Peyer's patch (tissue), 4 donors: Measurements from ENCODE around the gene LCP1.

Experiments
- POLR2A ChIP-seq, 2 donors: fragments of 450-650 bp; IDR thresholded peaks; one replicate each; pipeline ENCODE4 v1.5.1; 2017; ENCODE audit warnings: antibody characterized with exemption in 2 of 2, mild to moderate bottlenecking in 2 of 2, moderate library complexity in 2 of 2
- TF ChIP-seq, protein P1 (sequence below), 6 experiments: fragments of 450-650 bp in 4 of 6; fragments of 200-600 bp in 2 of 6; sonication (generic) in 1 of 6; IDR thresholded peaks; one replicate each; pipeline ENCODE4 v1.5.1; 2017 to 2019; ENCODE audit warnings: antibody characterized with exemption in 6 of 6, mild to moderate bottlenecking in 3 of 6, moderate library complexity in 1 of 6

DNA sequence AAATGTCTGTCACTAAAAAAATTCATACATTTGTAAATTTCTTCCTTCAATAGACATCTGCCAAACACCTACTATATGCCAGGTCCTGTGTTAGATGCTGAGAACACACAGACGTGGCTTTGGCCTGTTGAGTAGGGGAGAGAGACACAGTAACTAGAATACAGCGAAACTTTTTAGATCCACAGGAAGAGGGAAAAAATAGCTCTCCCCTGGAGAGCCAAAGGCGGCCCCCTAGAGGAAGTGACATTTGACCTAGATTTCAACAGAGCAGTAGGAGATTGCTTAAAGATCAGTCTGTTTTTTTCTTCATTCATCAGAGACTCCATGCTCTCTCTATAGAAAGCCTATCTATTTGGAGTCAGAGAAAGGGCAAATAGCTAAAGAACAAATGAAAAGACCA, 11.3 kb downstream of the LCP1 start:
- TF ChIP-seq, protein P1, sequence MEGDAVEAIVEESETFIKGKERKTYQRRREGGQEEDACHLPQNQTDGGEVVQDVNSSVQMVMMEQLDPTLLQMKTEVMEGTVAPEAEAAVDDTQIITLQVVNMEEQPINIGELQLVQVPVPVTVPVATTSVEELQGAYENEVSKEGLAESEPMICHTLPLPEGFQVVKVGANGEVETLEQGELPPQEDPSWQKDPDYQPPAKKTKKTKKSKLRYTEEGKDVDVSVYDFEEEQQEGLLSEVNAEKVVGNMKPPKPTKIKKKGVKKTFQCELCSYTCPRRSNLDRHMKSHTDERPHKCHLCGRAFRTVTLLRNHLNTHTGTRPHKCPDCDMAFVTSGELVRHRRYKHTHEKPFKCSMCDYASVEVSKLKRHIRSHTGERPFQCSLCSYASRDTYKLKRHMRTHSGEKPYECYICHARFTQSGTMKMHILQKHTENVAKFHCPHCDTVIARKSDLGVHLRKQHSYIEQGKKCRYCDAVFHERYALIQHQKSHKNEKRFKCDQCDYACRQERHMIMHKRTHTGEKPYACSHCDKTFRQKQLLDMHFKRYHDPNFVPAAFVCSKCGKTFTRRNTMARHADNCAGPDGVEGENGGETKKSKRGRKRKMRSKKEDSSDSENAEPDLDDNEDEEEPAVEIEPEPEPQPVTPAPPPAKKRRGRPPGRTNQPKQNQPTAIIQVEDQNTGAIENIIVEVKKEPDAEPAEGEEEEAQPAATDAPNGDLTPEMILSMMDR (IDR thresholded peaks at IDR 0.05) = no peak
- TF ChIP-seq POLR2A (IDR thresholded peaks at IDR 0.05) = no peak
